ENCODE results near the gene RRBP1.

DNA sequence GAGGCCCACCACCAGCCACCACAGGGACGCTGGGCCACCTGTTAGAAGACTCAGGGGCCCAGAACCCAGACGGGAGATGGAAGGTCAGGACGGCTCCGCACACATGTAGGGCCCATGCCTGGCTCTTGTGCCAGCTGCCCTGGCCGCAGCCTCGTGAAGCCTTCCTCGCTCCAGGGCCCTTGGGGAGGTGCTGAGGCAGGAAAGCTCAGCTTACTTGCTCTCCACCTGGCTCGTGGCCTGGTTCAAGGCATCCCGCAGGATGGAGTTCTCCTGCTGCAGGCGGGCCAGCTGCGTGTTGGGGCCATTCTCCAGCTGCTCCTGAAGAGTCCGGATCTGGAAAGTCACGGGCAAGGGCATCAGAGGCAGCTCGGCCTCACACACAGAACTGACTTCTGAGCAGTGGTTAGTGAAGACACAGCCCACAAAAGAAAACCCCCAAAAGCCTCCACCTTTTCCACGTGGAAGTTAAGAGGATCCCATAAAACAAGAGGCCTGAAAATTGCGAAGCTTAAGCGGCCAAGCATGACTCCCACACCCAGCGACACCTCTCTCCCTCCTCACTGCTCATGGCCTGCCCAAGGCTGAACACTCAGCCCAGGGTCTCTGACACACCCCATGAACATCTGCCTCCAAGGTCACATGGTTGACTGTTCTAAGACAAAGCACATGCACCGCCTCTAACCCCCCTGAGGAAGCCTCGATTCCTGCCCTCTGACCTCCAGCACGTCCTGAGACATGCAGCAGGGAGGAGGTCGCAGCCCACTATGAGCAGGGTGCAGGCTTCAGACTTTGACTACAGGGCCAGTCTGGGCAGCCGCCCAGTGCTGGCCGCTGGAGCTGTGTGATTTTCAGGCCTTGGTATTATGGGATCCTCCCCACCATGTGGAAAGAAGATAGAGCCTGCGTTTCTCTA is 46.5 kb downstream of the RRBP1 start:
- TF ChIP-seq, protein P1, sequence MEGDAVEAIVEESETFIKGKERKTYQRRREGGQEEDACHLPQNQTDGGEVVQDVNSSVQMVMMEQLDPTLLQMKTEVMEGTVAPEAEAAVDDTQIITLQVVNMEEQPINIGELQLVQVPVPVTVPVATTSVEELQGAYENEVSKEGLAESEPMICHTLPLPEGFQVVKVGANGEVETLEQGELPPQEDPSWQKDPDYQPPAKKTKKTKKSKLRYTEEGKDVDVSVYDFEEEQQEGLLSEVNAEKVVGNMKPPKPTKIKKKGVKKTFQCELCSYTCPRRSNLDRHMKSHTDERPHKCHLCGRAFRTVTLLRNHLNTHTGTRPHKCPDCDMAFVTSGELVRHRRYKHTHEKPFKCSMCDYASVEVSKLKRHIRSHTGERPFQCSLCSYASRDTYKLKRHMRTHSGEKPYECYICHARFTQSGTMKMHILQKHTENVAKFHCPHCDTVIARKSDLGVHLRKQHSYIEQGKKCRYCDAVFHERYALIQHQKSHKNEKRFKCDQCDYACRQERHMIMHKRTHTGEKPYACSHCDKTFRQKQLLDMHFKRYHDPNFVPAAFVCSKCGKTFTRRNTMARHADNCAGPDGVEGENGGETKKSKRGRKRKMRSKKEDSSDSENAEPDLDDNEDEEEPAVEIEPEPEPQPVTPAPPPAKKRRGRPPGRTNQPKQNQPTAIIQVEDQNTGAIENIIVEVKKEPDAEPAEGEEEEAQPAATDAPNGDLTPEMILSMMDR (IDR thresholded peaks at IDR 0.05) = no peak
- TF ChIP-seq POLR2A (IDR thresholded peaks at IDR 0.05) (no peak), POLR2AphosphoS5 (IDR thresholded peaks at IDR 0.05) (no peak)

Measured in breast epithelium (tissue), 3 donors.